ENCODE results near the gene ATP10D.
"Not testable (repeated sequence)": the region's sequence is repeated elsewhere in the genome, so short reads cannot be mapped to it uniquely, and the experiment has no call there.

- TF ChIP-seq CTCF, POLR2A (IDR thresholded peaks at IDR 0.05): not testable (repeated sequence)
Observed at GRCh38 chr4:47528646-47529045, 43.6 kb downstream of the ATP10D start.
